ENCODE data around the gene CPEB1. TPM values are rescaled to one million over a fixed set of nuclear protein-coding genes. Genes with fewer than 3 reads are reported as not detected.
"Not testable (repeated sequence)": the region's sequence is repeated elsewhere in the genome, so short reads cannot be mapped to it uniquely, and the experiment has no call there.

Gene CPEB1
- polyA plus RNA-seq, 3 donors = 2.2 to 3.2 (median 2.6) TPM

DNA sequence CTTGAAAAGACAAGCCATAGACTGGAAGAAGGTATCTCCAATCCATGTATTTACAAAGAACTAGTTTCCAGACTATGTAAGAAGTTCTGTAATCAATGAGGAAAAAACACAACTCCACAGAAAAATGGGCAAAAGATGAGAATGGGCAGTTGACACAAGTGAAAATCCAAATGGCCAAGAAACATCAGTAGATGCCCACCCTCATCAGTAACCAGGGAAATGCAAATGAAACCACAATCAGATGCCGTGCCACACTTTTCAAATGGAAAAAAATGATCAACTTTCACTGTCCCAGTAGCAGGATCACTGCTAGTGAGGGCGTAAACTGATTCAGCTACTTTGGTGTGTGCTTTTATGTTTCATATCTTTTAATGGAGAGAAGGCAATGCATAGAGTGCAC, 4.5 kb upstream of the CPEB1 start:
- DNase-seq (ENCODE audit: extremely low read depth in 1 of 11, low read depth in 9 of 11, low spot score in 4 of 11) = no peak

DNA sequence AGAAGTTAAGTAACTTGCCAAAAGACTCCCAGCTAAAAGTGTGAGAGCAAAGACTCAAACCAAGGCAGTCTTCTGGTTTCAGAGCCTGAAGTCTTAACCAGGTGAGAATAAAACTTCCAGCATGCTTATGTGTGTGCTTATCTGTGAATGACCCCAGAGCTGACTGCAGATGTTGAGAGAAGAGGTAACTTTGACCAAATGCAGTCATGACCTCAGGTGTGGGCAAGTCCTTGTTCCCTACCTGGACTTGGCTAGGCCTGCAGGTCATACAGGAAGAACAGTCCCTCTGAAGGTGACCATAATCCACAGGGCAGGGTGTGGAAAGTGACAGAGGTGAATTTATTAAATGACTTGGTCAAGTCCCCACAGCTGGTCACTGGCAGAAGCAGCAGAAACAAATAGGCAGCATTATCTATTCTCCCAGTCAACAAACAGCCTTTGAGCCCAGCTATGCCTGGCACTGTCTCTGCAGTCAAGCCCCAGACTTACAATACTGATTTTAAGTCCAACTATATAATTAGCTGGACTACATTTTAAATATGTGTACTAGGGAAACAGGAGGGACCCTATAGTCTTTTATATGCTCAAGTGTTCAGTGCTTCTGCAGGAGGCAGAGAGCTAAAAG, 3.0 kb upstream of the CPEB1 start:
- DNase-seq (ENCODE audit: extremely low read depth in 1 of 11, low read depth in 9 of 11, low spot score in 4 of 11) = no peak

GRCh38 chr15:82649226-82649999, 2.2 kb upstream of the CPEB1 start:
- DNase-seq (ENCODE audit: extremely low read depth in 1 of 11, low read depth in 9 of 11, low spot score in 4 of 11) = no peak

DNA sequence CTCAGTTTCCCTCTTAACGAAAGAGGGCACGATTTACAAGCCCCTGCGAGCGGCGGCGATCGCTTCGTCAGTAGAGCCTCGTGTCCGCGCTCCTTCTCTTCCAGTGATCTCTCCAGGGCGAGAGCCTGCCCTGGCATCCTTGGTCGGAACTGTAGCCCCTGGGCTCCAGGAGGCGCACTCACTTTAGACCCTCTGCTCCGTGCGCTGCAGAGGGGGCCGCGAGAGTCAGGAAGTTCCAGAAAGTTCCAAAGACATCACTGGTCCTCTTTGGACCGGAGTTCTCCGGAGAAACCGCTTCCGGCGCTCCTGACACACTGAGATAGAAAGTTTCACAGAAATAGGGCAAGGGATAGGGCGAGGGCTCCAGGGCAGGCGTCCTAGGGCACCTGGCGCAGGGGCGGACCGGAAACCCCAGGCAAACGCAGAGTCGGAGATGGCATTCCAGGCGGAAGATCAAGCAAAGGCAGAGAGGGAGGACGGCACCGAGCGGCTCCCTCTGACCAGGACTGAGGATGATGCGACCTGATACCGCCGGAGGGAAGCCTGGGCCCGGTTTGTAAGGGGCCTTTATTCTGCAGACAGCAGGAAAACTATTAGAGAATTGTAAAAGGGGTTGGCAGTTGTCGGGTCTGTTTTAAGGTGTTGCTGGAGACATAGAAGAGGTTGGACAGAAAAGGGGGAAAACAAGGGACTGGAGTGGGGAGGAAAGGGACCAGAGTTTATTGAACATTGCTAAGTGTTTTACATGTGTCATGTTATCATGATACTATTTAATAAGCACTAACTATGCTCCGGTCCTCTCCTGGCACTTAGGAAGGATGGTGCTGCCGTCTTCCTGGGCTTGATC, 1.3 kb upstream of the CPEB1 start:
- DNase-seq (ENCODE audit: extremely low read depth in 1 of 11, low read depth in 9 of 11, low spot score in 4 of 11) = no peak

DNA sequence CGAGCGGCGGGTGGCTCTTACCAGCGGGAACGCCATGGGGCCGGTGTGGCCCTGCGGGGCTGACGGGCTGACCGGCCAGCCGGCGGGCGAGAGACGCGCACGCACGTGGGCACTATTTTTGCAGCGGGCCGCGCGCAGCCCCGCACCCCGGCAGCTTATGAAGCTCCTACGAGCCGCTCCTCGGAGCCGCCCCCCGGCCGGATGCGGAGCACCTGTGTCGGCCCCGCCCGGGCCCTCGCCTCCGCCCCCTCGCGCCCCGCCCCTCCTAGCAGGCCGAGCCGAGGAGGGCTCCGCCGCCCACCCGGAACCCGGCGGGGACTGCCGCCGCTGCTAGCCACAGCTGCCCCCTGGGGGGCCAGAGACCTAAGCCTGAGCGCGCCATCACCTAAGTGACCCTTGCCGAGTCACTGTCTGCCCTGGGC, 683 bp upstream of the CPEB1 start:
- no peak for DNase-seq (ENCODE audit: extremely low read depth in 1 of 11, low read depth in 9 of 11, low spot score in 4 of 11)

DNA sequence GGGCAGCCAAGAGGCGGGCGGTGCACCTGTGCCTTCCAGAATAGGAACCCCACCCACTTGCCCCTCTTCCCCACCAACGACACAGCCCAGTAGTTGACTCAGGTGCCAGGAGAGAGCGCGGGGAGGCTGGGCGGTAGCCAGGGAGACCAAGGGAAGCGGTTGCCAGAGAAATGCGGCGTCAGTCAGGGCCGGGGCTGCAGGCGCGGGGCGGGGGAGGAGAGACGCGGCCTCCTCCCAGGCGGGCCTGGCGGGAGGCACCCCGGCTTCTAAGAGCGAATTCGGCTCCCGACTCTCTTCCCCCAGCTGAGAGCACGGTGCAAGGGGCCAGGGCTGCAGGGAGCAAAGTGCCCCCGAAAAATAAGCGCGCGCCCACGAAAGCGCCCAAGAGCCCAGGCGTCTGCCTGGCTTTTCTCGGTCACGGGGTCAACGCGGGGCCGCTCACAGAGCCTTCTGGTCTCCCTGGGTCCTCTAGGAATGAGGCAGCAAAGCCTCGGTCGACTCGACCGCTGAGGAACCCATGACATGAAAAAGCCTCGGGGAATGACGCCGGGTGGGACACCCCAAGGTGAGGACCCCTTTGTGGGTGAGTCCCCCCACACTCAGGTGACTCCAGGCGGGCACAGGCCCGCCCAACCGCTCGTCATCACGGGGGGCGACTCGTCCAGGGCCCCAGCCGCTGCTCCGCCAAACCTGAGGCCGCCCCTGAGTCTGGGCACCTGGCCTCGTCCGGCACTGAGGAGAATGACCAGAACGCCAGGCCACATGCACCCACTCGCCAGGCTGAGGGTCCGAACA, 716 bp downstream of the CPEB1 start:
- DNase-seq (ENCODE audit: extremely low read depth in 1 of 11, low read depth in 9 of 11, low spot score in 4 of 11) = no peak

DNA sequence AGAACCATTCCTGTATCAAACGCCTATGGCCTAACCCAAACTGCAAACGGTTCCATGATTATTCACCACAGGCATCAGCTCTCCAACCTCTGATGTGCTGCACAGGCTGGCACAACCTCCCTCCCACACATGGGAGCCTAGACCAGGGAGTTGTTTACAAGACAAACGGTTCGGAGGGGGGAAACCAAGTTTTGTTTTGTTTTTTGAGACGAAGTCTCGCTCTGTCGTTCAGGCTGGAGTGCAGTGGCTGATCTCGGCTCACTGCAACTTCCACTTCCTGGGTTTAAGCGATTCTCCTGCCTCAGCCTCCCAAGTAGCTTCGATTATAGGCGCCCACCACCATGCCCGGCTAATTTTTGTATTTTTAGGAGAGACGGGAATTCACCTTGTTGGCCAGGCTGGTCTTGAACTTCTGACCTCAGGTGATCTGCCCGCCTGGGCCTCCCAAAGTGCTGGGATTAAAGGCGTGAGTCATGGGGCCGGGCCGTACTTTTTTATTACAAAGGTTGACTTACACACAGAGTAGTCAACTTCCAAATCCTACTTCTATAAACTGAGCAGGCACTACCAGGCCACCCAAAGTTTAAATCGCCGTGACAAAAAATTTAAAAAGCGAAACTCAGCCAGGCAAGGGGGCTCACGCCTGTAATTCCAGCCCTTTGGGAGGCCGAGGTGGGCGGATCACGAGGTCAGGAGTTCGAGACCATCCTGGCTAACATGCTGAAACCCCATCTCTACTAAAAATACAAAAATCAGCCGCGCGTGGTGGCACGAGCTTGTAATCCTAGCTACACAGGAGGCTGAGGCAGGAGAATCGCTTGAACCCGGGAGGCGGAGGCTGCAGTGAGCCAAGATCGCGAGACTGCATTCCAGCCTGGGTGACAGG, 2.0 kb downstream of the CPEB1 start:
- not testable (repeated sequence) for DNase-seq (ENCODE audit: extremely low read depth in 1 of 11, low read depth in 9 of 11, low spot score in 4 of 11)

DNA sequence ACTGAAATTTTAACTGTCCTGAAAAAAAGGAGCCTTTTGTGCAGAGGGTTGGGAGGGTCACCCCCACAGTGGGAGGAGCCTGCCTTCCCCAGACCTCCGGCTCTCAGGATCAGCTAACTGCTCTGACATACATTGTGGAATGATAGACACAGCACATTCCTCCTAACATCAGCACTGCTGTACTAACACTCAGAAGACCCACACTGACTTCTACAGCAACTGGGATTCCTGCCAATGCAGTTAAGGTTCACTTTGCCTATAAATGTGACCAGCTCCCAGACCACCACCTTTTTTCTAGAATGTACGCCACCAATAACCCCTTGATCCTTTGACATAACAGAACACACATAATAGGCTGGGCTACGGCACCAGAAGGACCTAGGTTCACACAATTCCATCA, 3.2 kb downstream of the CPEB1 start:
- no peak for DNase-seq (ENCODE audit: extremely low read depth in 1 of 11, low read depth in 9 of 11, low spot score in 4 of 11)

GRCh38 chr15:82642656-82643055, 4.5 kb downstream of the CPEB1 start:
- DNase-seq (ENCODE audit: extremely low read depth in 1 of 11, low read depth in 9 of 11, low spot score in 4 of 11) = no peak

- DNase-seq (ENCODE audit: extremely low read depth in 1 of 11, low read depth in 9 of 11, low spot score in 4 of 11) = no peak
Measured at GRCh38 chr15:82641129-82641798, 5.9 kb downstream of the CPEB1 start.

GRCh38 chr15:82640672-82641071, 6.5 kb downstream of the CPEB1 start:
- no peak for DNase-seq (ENCODE audit: extremely low read depth in 1 of 11, low read depth in 9 of 11, low spot score in 4 of 11)

- no peak for DNase-seq (ENCODE audit: extremely low read depth in 1 of 11, low read depth in 9 of 11, low spot score in 4 of 11)
Measured at GRCh38 chr15:82635798-82636197, 11.4 kb downstream of the CPEB1 start.

- no peak for DNase-seq (ENCODE audit: extremely low read depth in 1 of 11, low read depth in 9 of 11, low spot score in 4 of 11)
Measured at GRCh38 chr15:82630033-82630432, 17.1 kb downstream of the CPEB1 start.

DNA sequence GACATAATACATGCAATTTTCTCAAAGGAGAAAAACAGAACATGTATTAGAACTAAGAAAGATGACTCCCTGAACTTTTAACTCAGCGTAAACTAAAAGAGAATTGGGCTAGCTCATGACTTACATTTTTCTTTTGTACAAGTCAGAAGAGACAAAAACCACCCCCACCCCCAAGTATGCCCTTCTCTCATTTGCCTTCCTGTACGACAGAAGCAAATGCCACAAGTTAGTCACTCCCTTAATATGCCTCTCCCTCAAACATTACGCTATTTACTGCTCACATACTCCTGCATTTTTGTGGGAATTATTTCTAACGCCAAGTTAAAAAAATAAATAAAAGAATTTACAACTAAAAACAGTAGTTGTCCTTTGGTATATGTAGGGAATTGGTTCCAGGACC, 22.0 kb downstream of the CPEB1 start:
- no peak for DNase-seq (ENCODE audit: extremely low read depth in 1 of 11, low read depth in 9 of 11, low spot score in 4 of 11)

- no peak for DNase-seq (ENCODE audit: extremely low read depth in 1 of 11, low read depth in 9 of 11, low spot score in 4 of 11)
Measured at GRCh38 chr15:82624438-82624837, 22.7 kb downstream of the CPEB1 start.

DNA sequence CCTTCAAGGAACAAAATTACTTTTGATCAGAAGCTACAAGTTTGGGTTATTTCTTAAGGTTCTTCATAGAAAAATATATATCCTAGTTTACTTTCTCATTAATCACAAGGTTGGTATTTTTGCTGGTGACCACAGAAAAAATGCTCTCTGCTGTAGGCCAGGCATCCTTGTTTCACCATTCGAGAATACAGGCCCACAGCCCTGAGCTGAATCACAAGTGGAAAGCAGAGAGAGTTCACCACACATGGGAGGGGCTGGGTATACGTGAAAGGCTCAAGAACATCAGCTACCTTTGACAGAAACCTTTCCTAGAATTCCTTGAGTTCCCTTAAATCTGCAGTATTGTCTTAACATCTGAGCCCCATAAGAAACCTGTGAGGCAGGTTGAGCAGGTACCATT, 23.2 kb downstream of the CPEB1 start:
- DNase-seq (ENCODE audit: extremely low read depth in 1 of 11, low read depth in 9 of 11, low spot score in 4 of 11) = no peak

DNA sequence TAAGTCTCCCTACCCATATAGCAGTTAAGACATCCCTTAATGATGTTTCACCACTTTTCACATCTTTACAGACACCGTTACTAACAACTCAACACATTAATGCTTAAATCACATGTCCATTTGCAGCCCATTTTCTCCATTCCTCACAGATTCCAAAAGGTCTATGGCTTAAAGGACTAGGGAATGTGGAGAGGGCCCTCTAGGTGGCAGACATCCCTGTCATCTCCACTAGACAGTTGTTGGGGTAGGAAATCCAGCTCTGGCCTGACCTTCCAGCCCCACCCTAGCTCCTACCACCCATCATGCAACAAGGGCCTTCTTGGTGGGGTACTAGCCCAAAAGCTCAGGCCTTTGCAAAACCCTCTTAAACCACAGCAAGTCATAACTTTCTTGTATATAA, 25.2 kb downstream of the CPEB1 start:
- no peak for DNase-seq (ENCODE audit: extremely low read depth in 1 of 11, low read depth in 9 of 11, low spot score in 4 of 11)

- DNase-seq (ENCODE audit: extremely low read depth in 1 of 11, low read depth in 9 of 11, low spot score in 4 of 11) = no peak
Measured at GRCh38 chr15:82613747-82614146, 33.4 kb downstream of the CPEB1 start.
